WERI-Rb-1 (cell line): Measurements from ENCODE around the gene SERPINA6.

Source experiments
- DNase-seq: peaks from one replicate; pipeline ENCODE4 v3.0.0-alpha.2; 2020
- H3K27ac ChIP-seq: fragments of 250-450 bp; sonication (Bioruptor Pico); 2 replicates; pipeline ENCODE4 v1.5.1; 2020; ENCODE audit warnings: mild to moderate bottlenecking, moderate library complexity
- H3K27me3 ChIP-seq: fragments of 250-450 bp; sonication (Bioruptor Pico); 2 replicates; pipeline ENCODE4 v1.5.1; 2021; ENCODE audit warnings: mild to moderate bottlenecking, low read depth, moderate library complexity; ENCODE audit not compliant: insufficient read depth, severe bottlenecking
- H3K36me3 ChIP-seq: fragments of 250-450 bp; sonication (Bioruptor Pico); 2 replicates; pipeline ENCODE4 v1.5.1; 2020; ENCODE audit warnings: mild to moderate bottlenecking, moderate library complexity
- H3K4me3 ChIP-seq: 2 replicates; pipeline ENCODE4 v1.5.1; 2011; ENCODE audit warnings: low read depth, mild to moderate bottlenecking, control low read depth, low read length
- H3K9me3 ChIP-seq: fragments of 250-450 bp; sonication (Bioruptor Pico); 2 replicates; pipeline ENCODE4 v1.5.1; 2021; ENCODE audit warnings: mild to moderate bottlenecking, moderate library complexity; ENCODE audit not compliant: severe bottlenecking
- CTCF ChIP-seq: IDR thresholded peaks from 2 replicates; pipeline ENCODE4 v1.5.1; 2011; ENCODE audit warnings: low read depth, mild to moderate bottlenecking, control low read depth, inconsistent platforms, low read length

The SERPINA6 gene

GRCh38 chr14:94321421-94322271, 1.5 kb downstream of the SERPINA6 start:
- no peaks in the 10 kb centered on the region for H3K27me3 ChIP-seq
- no peak overlapping the region for H3K27ac ChIP-seq

GRCh38 chr14:94320243-94320642, 2.9 kb downstream of the SERPINA6 start:
- DNase-seq, result no peak
- no peak for TF ChIP-seq CTCF
- no peak overlapping the region for H3K4me3 ChIP-seq
- peaks cover 3% of the 10 kb centered on the region for H3K9me3 ChIP-seq
- H3K27me3 ChIP-seq, result no peaks in the 10 kb centered on the region
- H3K27ac ChIP-seq, result no peak overlapping the region
- no peaks in the 10 kb centered on the region for H3K36me3 ChIP-seq

More at GRCh38 chr14:94321421-94322271, 1.5 kb downstream of the SERPINA6 start:
- H3K36me3 ChIP-seq, result no peaks in the 10 kb centered on the region
- DNase-seq, result no peak
- TF ChIP-seq CTCF, result no peak
- peaks cover 3% of the 10 kb centered on the region for H3K9me3 ChIP-seq
- H3K4me3 ChIP-seq, result no peak overlapping the region

GRCh38 chr14:94317259-94317658, 5.9 kb downstream of the SERPINA6 start:
- no peak for TF ChIP-seq CTCF
- peak; percentile 54 for DNase-seq
- H3K36me3 ChIP-seq, result no peaks in the 10 kb centered on the region
- H3K9me3 ChIP-seq, result peaks cover 3% of the 10 kb centered on the region
- no peaks in the 10 kb centered on the region for H3K27me3 ChIP-seq
- H3K27ac ChIP-seq, result no peak overlapping the region
- H3K4me3 ChIP-seq, result no peak overlapping the region

- H3K9me3 ChIP-seq, result peaks cover 3% of the 10 kb centered on the region
- no peak for TF ChIP-seq CTCF
Observed at GRCh38 chr14:94316692-94317091, 6.4 kb downstream of the SERPINA6 start.

GRCh38 chr14:94314890-94315289, 8.2 kb downstream of the SERPINA6 start:
- Histone ChIP-seq H3K27ac (no peak overlapping the region), H3K36me3 (no peaks in the 10 kb centered on the region), H3K4me3 (no peak overlapping the region), H3K27me3 (no peaks in the 10 kb centered on the region), H3K9me3 (peaks cover 3% of the 10 kb centered on the region)
- no peak for DNase-seq
- TF ChIP-seq CTCF, result no peak

More at GRCh38 chr14:94316692-94317091, 6.4 kb downstream of the SERPINA6 start:
- Histone ChIP-seq H3K27me3 (no peaks in the 10 kb centered on the region), H3K36me3 (no peaks in the 10 kb centered on the region), H3K27ac (no peak overlapping the region), H3K4me3 (no peak overlapping the region)
- DNase-seq, result no peak
